ENCODE data around the gene GUCA1C.

The GUCA1C gene

GRCh38 chr3:108882762-108883161 is 70.9 kb downstream of the GUCA1C start:
- Histone ChIP-seq H3K9ac (ENCODE audit: low read length) (no peak overlapping the region), H3K18ac (ENCODE audit: low read length) (no peak overlapping the region), H3K27me3 (ENCODE audit: insufficient read depth, low read length, poor library complexity) (no peaks in the 10 kb centered on the region)

GRCh38 chr3:108879915-108880314 is 73.8 kb downstream of the GUCA1C start:
- Histone ChIP-seq H3K27me3 (ENCODE audit: insufficient read depth, low read length, poor library complexity) (no peaks in the 10 kb centered on the region), H3K4me1 (ENCODE audit: control insufficient read depth, low read depth, low read length) (no peaks in the 10 kb centered on the region), H3K56ac (ENCODE audit: low read length) (no peak overlapping the region), H4K5ac (ENCODE audit: low read length) (no peak overlapping the region), H3K9ac (ENCODE audit: low read length) (no peak overlapping the region), H3K23ac (ENCODE audit: low read length) (no peak overlapping the region), H3K79me1 (ENCODE audit: low read length) (no peaks in the 10 kb centered on the region), H3K4me3 (ENCODE audit: low read length) (no peak overlapping the region), H2BK15ac (replicated peaks; ENCODE audit: low read depth) (no peak overlapping the region), H3K4me2 (ENCODE audit: low read length) (no peak overlapping the region), H2BK120ac (ENCODE audit: low read depth, low read length) (no peak overlapping the region), H4K8ac (ENCODE audit: low read depth, low read length) (no peak overlapping the region), H3K4ac (ENCODE audit: low read depth, low read length) (no peak overlapping the region), H2AK5ac (ENCODE audit: low read length) (no peak overlapping the region), H2BK5ac (ENCODE audit: low read length) (no peak overlapping the region), H3K36me3 (ENCODE audit: control insufficient read depth, insufficient read depth, low read length) (no peaks in the 10 kb centered on the region), H3K27ac (ENCODE audit: low read depth, low read length) (no peak overlapping the region), H3K79me2 (ENCODE audit: control insufficient read depth, insufficient read depth, low read length) (no peaks in the 10 kb centered on the region), H3K18ac (ENCODE audit: low read length) (no peak overlapping the region)
- no CpG with 5 or more reads among the region's 8 CpGs for WGBS (ENCODE audit: extremely low coverage, insufficient coverage, low lambda C conversion rate)
- peak; percentile 30 for DNase-seq

More at GRCh38 chr3:108882762-108883161, 70.9 kb downstream of the GUCA1C start:
- Histone ChIP-seq H3K4ac (ENCODE audit: low read depth, low read length) (no peak overlapping the region), H3K27ac (ENCODE audit: low read depth, low read length) (no peak overlapping the region), H4K5ac (ENCODE audit: low read length) (no peak overlapping the region), H3K4me3 (ENCODE audit: low read length) (no peak overlapping the region), H3K79me2 (ENCODE audit: control insufficient read depth, insufficient read depth, low read length) (no peaks in the 10 kb centered on the region), H3K23ac (ENCODE audit: low read length) (no peak overlapping the region), H2AK5ac (ENCODE audit: low read length) (no peak overlapping the region), H4K8ac (ENCODE audit: low read depth, low read length) (no peak overlapping the region), H3K36me3 (ENCODE audit: control insufficient read depth, insufficient read depth, low read length) (no peaks in the 10 kb centered on the region), H3K56ac (ENCODE audit: low read length) (no peak overlapping the region), H2BK15ac (replicated peaks; ENCODE audit: low read depth) (no peak overlapping the region), H3K4me1 (ENCODE audit: control insufficient read depth, low read depth, low read length) (no peaks in the 10 kb centered on the region), H2BK5ac (ENCODE audit: low read length) (no peak overlapping the region), H3K79me1 (ENCODE audit: low read length) (no peaks in the 10 kb centered on the region), H2BK120ac (ENCODE audit: low read depth, low read length) (no peak overlapping the region), H3K4me2 (ENCODE audit: low read length) (no peak overlapping the region)
- no peak for DNase-seq

DNA sequence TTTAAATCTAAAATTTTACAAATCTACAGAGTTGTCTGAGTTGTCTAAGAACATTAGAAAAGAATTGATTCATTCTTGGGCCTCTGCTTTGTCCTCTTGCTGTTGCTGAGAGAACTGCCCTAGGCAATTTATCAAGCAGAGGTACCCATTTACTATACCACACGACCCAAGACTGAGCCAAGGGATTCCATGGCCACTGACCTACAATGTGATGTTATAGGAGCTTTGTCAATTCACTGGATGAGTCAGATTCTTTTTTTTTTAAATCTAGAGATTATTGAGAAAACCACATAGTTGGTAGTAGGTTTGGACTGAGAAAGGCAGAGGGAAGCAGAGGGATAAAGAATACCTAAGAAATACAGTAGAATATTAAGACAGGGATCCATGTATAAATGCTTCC is 75.8 kb downstream of the GUCA1C start:
- H3K27ac ChIP-seq (ENCODE audit: low read depth, low read length), result no peak overlapping the region
- no peak overlapping the region for H3K23ac ChIP-seq (ENCODE audit: low read length)
- no peaks in the 10 kb centered on the region for H3K79me2 ChIP-seq (ENCODE audit: control insufficient read depth, insufficient read depth, low read length)
- no peaks in the 10 kb centered on the region for H3K27me3 ChIP-seq (ENCODE audit: insufficient read depth, low read length, poor library complexity)
- no peaks in the 10 kb centered on the region for H3K79me1 ChIP-seq (ENCODE audit: low read length)
- H4K8ac ChIP-seq (ENCODE audit: low read depth, low read length), result no peak overlapping the region
- H3K4ac ChIP-seq (ENCODE audit: low read depth, low read length), result no peak overlapping the region
- H3K56ac ChIP-seq (ENCODE audit: low read length), result no peak overlapping the region
- no peak overlapping the region for H2BK5ac ChIP-seq (ENCODE audit: low read length)
- no peaks in the 10 kb centered on the region for H3K36me3 ChIP-seq (ENCODE audit: control insufficient read depth, insufficient read depth, low read length)
- H3K9ac ChIP-seq (ENCODE audit: low read length), result no peak overlapping the region
- no peak for DNase-seq
- H2AK5ac ChIP-seq (ENCODE audit: low read length), result no peak overlapping the region
- no peak overlapping the region for H3K18ac ChIP-seq (ENCODE audit: low read length)
- no peak overlapping the region for H4K5ac ChIP-seq (ENCODE audit: low read length)
- H2BK120ac ChIP-seq (ENCODE audit: low read depth, low read length), result no peak overlapping the region
- WGBS (ENCODE audit: extremely low coverage, insufficient coverage, low lambda C conversion rate), result no CpG with 5 or more reads among the region's 1 CpG
- no peak overlapping the region for H3K4me2 ChIP-seq (ENCODE audit: low read length)
- no peak overlapping the region for H3K4me3 ChIP-seq (ENCODE audit: low read length)
- no peaks in the 10 kb centered on the region for H3K4me1 ChIP-seq (ENCODE audit: control insufficient read depth, low read depth, low read length)
- H2BK15ac ChIP-seq (replicated peaks; ENCODE audit: low read depth), result no peak overlapping the region

- no peak overlapping the region for H3K9ac ChIP-seq (ENCODE audit: low read length)
- no CpG with 5 or more reads among the region's 6 CpGs for WGBS (ENCODE audit: extremely low coverage, insufficient coverage, low lambda C conversion rate)
- H2BK120ac ChIP-seq (ENCODE audit: low read depth, low read length), result no peak overlapping the region
- no peak overlapping the region for H3K23ac ChIP-seq (ENCODE audit: low read length)
- H4K5ac ChIP-seq (ENCODE audit: low read length), result no peak overlapping the region
- H3K4ac ChIP-seq (ENCODE audit: low read depth, low read length), result no peak overlapping the region
- no peak overlapping the region for H2BK15ac ChIP-seq (replicated peaks; ENCODE audit: low read depth)
- no peak overlapping the region for H3K27ac ChIP-seq (ENCODE audit: low read depth, low read length)
- H3K4me2 ChIP-seq (ENCODE audit: low read length), result no peak overlapping the region
- DNase-seq, result no peak
- no peak overlapping the region for H2AK5ac ChIP-seq (ENCODE audit: low read length)
- no peaks in the 10 kb centered on the region for H3K36me3 ChIP-seq (ENCODE audit: control insufficient read depth, insufficient read depth, low read length)
- H3K4me3 ChIP-seq (ENCODE audit: low read length), result no peak overlapping the region
- H2BK5ac ChIP-seq (ENCODE audit: low read length), result no peak overlapping the region
- H3K4me1 ChIP-seq (ENCODE audit: control insufficient read depth, low read depth, low read length), result no peaks in the 10 kb centered on the region
- H3K79me1 ChIP-seq (ENCODE audit: low read length), result no peaks in the 10 kb centered on the region
- H4K8ac ChIP-seq (ENCODE audit: low read depth, low read length), result no peak overlapping the region
- no peaks in the 10 kb centered on the region for H3K27me3 ChIP-seq (ENCODE audit: insufficient read depth, low read length, poor library complexity)
- H3K79me2 ChIP-seq (ENCODE audit: control insufficient read depth, insufficient read depth, low read length), result no peaks in the 10 kb centered on the region
- no peak overlapping the region for H3K56ac ChIP-seq (ENCODE audit: low read length)
- H3K18ac ChIP-seq (ENCODE audit: low read length), result no peak overlapping the region
Observed at GRCh38 chr3:108863799-108864135, 89.9 kb downstream of the GUCA1C start.

- WGBS (ENCODE audit: extremely low coverage, insufficient coverage, low lambda C conversion rate), result no CpG with 5 or more reads among the region's 7 CpGs
- H2BK120ac ChIP-seq (ENCODE audit: low read depth, low read length), result no peak overlapping the region
- no peak overlapping the region for H3K56ac ChIP-seq (ENCODE audit: low read length)
- no peaks in the 10 kb centered on the region for H3K27me3 ChIP-seq (ENCODE audit: insufficient read depth, low read length, poor library complexity)
- H2AK5ac ChIP-seq (ENCODE audit: low read length), result no peak overlapping the region
- no peak overlapping the region for H3K18ac ChIP-seq (ENCODE audit: low read length)
- H3K79me2 ChIP-seq (ENCODE audit: control insufficient read depth, insufficient read depth, low read length), result no peaks in the 10 kb centered on the region
- no peak overlapping the region for H3K23ac ChIP-seq (ENCODE audit: low read length)
- no peaks in the 10 kb centered on the region for H3K36me3 ChIP-seq (ENCODE audit: control insufficient read depth, insufficient read depth, low read length)
- peak; percentile 23 for DNase-seq
- H3K4ac ChIP-seq (ENCODE audit: low read depth, low read length), result no peak overlapping the region
- H3K9ac ChIP-seq (ENCODE audit: low read length), result no peak overlapping the region
- H2BK15ac ChIP-seq (replicated peaks; ENCODE audit: low read depth), result no peak overlapping the region
- no peak overlapping the region for H4K8ac ChIP-seq (ENCODE audit: low read depth, low read length)
- no peak overlapping the region for H3K4me2 ChIP-seq (ENCODE audit: low read length)
- H4K5ac ChIP-seq (ENCODE audit: low read length), result no peak overlapping the region
- H3K27ac ChIP-seq (ENCODE audit: low read depth, low read length), result no peak overlapping the region
- H3K79me1 ChIP-seq (ENCODE audit: low read length), result no peaks in the 10 kb centered on the region
- H3K4me3 ChIP-seq (ENCODE audit: low read length), result no peak overlapping the region
- H2BK5ac ChIP-seq (ENCODE audit: low read length), result no peak overlapping the region
- H3K4me1 ChIP-seq (ENCODE audit: control insufficient read depth, low read depth, low read length), result no peaks in the 10 kb centered on the region
Observed at GRCh38 chr3:108862865-108863798, 90.5 kb downstream of the GUCA1C start.

DNA sequence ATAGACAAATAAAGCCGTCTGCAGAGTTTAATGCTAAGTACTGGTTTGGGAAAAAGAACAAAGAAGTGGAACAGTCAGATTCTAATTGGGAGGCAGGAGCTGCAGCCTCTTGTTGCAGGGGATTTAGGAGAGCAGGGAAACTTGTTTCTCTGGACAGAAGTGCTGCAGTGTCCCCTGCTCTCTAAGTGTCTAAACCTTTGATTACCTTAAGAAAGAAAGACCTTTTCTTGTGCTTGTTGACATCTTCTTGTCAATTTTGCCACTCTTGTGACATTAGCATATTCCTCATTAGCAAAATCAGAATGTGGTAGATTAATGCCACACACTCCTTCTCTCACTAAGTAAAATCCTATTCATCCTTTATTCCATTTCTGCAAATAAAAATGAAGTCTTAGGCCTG is 92.3 kb downstream of the GUCA1C start:
- H2AK5ac ChIP-seq (ENCODE audit: low read length), result no peak overlapping the region
- H3K79me2 ChIP-seq (ENCODE audit: control insufficient read depth, insufficient read depth, low read length), result no peaks in the 10 kb centered on the region
- no peak overlapping the region for H4K5ac ChIP-seq (ENCODE audit: low read length)
- H2BK120ac ChIP-seq (ENCODE audit: low read depth, low read length), result no peak overlapping the region
- H3K4me2 ChIP-seq (ENCODE audit: low read length), result no peak overlapping the region
- no peaks in the 10 kb centered on the region for H3K79me1 ChIP-seq (ENCODE audit: low read length)
- H3K56ac ChIP-seq (ENCODE audit: low read length), result no peak overlapping the region
- no peak overlapping the region for H3K9ac ChIP-seq (ENCODE audit: low read length)
- H2BK5ac ChIP-seq (ENCODE audit: low read length), result no peak overlapping the region
- H3K27me3 ChIP-seq (ENCODE audit: insufficient read depth, low read length, poor library complexity), result no peaks in the 10 kb centered on the region
- H4K8ac ChIP-seq (ENCODE audit: low read depth, low read length), result no peak overlapping the region
- H3K27ac ChIP-seq (ENCODE audit: low read depth, low read length), result no peak overlapping the region
- WGBS (ENCODE audit: extremely low coverage, insufficient coverage, low lambda C conversion rate), result no CpG with 5 or more reads among the region's 1 CpG
- no peak overlapping the region for H3K23ac ChIP-seq (ENCODE audit: low read length)
- no peak overlapping the region for H3K4me3 ChIP-seq (ENCODE audit: low read length)
- H3K36me3 ChIP-seq (ENCODE audit: control insufficient read depth, insufficient read depth, low read length), result no peaks in the 10 kb centered on the region
- H3K18ac ChIP-seq (ENCODE audit: low read length), result no peak overlapping the region
- peak; percentile 3 for DNase-seq
- H2BK15ac ChIP-seq (replicated peaks; ENCODE audit: low read depth), result no peak overlapping the region
- no peaks in the 10 kb centered on the region for H3K4me1 ChIP-seq (ENCODE audit: control insufficient read depth, low read depth, low read length)
- no peak overlapping the region for H3K4ac ChIP-seq (ENCODE audit: low read depth, low read length)

Data from mesendoderm (in vitro differentiated cells).